LHCN-M2 (cell line): ENCODE data around the gene AGXT. TPM values are rescaled to one million over a fixed set of nuclear protein-coding genes. Genes with fewer than 3 reads are reported as not detected.

Experiments used
- DNase-seq: peaks from one replicate; pipeline ENCODE4 v3.0.0-alpha.2; 2012; ENCODE audit warnings: low read depth
- total RNA-seq: library from RNA; depleted of rRNA; stranded (reverse); fragments of >200 nt; gene quantifications from 2 replicates; pipeline ENCODE4 v1.2.3, GENCODE V29; 2014

The AGXT gene
- total RNA-seq, 1 experiment from 2014 or later = not detected

- no peak for DNase-seq
Measured at GRCh38 chr2:240898108-240898730, 29.6 kb downstream of the AGXT start.

- no peak for DNase-seq
Measured at GRCh38 chr2:240898731-240899467, 30.3 kb downstream of the AGXT start.

GRCh38 chr2:240899468-240899865 lies 30.8 kb downstream of the AGXT start:
- DNase-seq = no peak

- DNase-seq = no peak
Measured at GRCh38 chr2:240900141-240900860, 31.7 kb downstream of the AGXT start.

- DNase-seq = no peak
Measured at GRCh38 chr2:240901986-240902614, 33.5 kb downstream of the AGXT start.

- DNase-seq = no peak
Measured at GRCh38 chr2:240902615-240903041, 34.0 kb downstream of the AGXT start.

- DNase-seq = no peak
Measured at GRCh38 chr2:240903191-240904060, 34.8 kb downstream of the AGXT start.

GRCh38 chr2:240904216-240905175 lies 35.9 kb downstream of the AGXT start:
- no peak for DNase-seq

- no peak for DNase-seq
Measured at GRCh38 chr2:240905176-240905781, 36.7 kb downstream of the AGXT start.

- no peak for DNase-seq
Measured at GRCh38 chr2:240906141-240906910, 37.7 kb downstream of the AGXT start, which contains the start of gene CROCC2. CROCC2 (plus strand) TSS chr2:240906336; CDS start chr2:240906514, 178 bp downstream.

GRCh38 chr2:240906911-240907590 lies 38.4 kb downstream of the AGXT start:
- no peak for DNase-seq

GRCh38 chr2:240909216-240909974 lies 40.8 kb downstream of the AGXT start:
- DNase-seq = no peak

- DNase-seq = no peak
Measured at GRCh38 chr2:240911641-240912265, 43.1 kb downstream of the AGXT start.

- no peak for DNase-seq
Measured at GRCh38 chr2:240912878-240913809, 44.5 kb downstream of the AGXT start.

GRCh38 chr2:240913810-240914644 lies 45.4 kb downstream of the AGXT start:
- DNase-seq = peak; percentile 35
